Testis (tissue), 2 donors: ENCODE results near the gene METTL18.

ENCODE experiments used
- POLR2A ChIP-seq: fragments of 450-650 bp; IDR thresholded peaks from one replicate; pipeline ENCODE4 v1.6.1; 2017; ENCODE audit warnings: antibody characterized with exemption, mild to moderate bottlenecking, moderate library complexity
- TF ChIP-seq, protein P1 (sequence below), 3 experiments: fragments of 450-650 bp in 2 of 3; fragments of 200-600 bp in 1 of 3; sonication (generic) in 1 of 3; IDR thresholded peaks; one replicate each; pipeline ENCODE4 v1.5.1; 2016 to 2019; ENCODE audit warnings: antibody characterized with exemption in 3 of 3, mild to moderate bottlenecking in 2 of 3, moderate library complexity in 1 of 3

DNA sequence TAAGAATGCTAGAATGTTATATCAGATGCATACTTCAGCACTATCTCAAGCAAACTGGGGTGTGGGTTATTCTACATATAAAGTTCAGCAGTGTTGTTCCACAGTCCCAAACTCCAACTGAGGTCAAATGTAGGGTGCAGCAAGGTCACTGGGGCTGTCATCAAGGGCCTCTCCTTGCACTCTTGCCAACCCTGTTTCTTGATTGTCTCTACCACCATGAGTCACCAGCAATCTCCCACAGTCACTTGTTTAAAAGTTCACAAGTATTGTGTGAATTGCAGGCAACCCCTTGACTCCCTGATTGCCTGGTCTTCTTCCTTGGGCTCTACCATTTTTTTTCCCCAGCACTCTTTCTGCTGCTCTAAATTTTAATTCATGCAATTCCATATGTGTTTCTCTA is 10.6 kb downstream of the METTL18 start:
- TF ChIP-seq, protein P1, sequence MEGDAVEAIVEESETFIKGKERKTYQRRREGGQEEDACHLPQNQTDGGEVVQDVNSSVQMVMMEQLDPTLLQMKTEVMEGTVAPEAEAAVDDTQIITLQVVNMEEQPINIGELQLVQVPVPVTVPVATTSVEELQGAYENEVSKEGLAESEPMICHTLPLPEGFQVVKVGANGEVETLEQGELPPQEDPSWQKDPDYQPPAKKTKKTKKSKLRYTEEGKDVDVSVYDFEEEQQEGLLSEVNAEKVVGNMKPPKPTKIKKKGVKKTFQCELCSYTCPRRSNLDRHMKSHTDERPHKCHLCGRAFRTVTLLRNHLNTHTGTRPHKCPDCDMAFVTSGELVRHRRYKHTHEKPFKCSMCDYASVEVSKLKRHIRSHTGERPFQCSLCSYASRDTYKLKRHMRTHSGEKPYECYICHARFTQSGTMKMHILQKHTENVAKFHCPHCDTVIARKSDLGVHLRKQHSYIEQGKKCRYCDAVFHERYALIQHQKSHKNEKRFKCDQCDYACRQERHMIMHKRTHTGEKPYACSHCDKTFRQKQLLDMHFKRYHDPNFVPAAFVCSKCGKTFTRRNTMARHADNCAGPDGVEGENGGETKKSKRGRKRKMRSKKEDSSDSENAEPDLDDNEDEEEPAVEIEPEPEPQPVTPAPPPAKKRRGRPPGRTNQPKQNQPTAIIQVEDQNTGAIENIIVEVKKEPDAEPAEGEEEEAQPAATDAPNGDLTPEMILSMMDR (IDR thresholded peaks at IDR 0.05) = no peak
- no peak for TF ChIP-seq POLR2A
